Nephron (organoid): ENCODE measurements around the gene EPHB2.

Experiments
- H3K27ac Mint-ChIP-seq, 3 experiments: 2 replicates each; pipeline ENCODE4 v1.8.0; 2020; ENCODE audit warnings: mixed read lengths in 3 of 3, mild to moderate bottlenecking in 2 of 3, moderate library complexity in 1 of 3
- H3K27me3 Mint-ChIP-seq: 2 replicates; pipeline ENCODE4 v1.8.0; 2021; ENCODE audit warnings: low read depth, mild to moderate bottlenecking, moderate library complexity, mixed read lengths
- H3K36me3 Mint-ChIP-seq: 2 replicates; pipeline ENCODE4 v1.8.0; 2020; ENCODE audit warnings: low read depth, mixed read lengths
- H3K4me1 Mint-ChIP-seq: 2 replicates; pipeline ENCODE4 v1.8.0; 2020; ENCODE audit warnings: mixed read lengths
- H3K4me3 Mint-ChIP-seq, 3 experiments: 2 replicates each; pipeline ENCODE4 v1.8.0; 2020; ENCODE audit warnings: mild to moderate bottlenecking in 3 of 3, mixed read lengths in 3 of 3, moderate library complexity in 2 of 3
- H3K9me3 Mint-ChIP-seq: 2 replicates; pipeline ENCODE4 v1.8.0; 2020; ENCODE audit warnings: mixed read lengths
- TF ChIP-seq, protein P1 (sequence below), 3 experiments: fragments of 200-600 bp; sonication (generic); IDR thresholded peaks; one replicate each; pipeline ENCODE4 v1.5.0; 2021; ENCODE audit warnings: antibody characterized with exemption in 3 of 3; ENCODE audit not compliant: unreplicated experiment in 3 of 3

Gene EPHB2

DNA sequence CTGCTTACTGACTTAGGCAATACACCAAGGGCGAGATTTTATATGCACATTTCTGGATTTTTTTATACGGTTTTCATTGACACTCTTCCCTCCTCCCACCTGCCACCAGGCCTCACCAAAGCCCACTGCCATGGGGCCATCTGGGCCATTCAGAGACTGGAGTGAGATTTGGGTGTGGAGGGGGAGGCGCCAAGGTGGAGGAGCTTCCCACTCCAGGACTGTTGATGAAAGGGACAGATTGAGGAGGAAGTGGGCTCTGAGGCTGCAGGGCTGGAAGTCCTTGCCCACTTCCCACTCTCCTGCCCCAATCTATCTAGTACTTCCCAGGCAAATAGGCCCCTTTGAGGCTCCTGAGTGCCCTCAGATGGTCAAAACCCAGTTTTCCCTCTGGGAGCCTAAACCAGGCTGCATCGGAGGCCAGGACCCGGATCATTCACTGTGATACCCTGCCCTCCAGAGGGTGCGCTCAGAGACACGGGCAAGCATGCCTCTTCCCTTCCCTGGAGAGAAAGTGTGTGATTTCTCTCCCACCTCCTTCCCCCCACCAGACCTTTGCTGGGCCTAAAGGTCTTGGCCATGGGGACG is 204.1 kb downstream of the EPHB2 start:
- Mint-ChIP-seq H3K27me3 (peaks cover 8% of the 10 kb centered on the region), H3K27ac (peak overlapping the region in 2 of 3 experiments; percentile 48 to 49), H3K4me3 (no peak overlapping the region), H3K9me3 (no peaks in the 10 kb centered on the region), H3K36me3 (peaks cover 6% of the 10 kb centered on the region), H3K4me1 (peaks cover 36% of the 10 kb centered on the region)
- TF ChIP-seq, protein P1, sequence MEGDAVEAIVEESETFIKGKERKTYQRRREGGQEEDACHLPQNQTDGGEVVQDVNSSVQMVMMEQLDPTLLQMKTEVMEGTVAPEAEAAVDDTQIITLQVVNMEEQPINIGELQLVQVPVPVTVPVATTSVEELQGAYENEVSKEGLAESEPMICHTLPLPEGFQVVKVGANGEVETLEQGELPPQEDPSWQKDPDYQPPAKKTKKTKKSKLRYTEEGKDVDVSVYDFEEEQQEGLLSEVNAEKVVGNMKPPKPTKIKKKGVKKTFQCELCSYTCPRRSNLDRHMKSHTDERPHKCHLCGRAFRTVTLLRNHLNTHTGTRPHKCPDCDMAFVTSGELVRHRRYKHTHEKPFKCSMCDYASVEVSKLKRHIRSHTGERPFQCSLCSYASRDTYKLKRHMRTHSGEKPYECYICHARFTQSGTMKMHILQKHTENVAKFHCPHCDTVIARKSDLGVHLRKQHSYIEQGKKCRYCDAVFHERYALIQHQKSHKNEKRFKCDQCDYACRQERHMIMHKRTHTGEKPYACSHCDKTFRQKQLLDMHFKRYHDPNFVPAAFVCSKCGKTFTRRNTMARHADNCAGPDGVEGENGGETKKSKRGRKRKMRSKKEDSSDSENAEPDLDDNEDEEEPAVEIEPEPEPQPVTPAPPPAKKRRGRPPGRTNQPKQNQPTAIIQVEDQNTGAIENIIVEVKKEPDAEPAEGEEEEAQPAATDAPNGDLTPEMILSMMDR (IDR thresholded peaks at IDR 0.05; ENCODE audit: unreplicated experiment in 3 of 3) = no peak

DNA sequence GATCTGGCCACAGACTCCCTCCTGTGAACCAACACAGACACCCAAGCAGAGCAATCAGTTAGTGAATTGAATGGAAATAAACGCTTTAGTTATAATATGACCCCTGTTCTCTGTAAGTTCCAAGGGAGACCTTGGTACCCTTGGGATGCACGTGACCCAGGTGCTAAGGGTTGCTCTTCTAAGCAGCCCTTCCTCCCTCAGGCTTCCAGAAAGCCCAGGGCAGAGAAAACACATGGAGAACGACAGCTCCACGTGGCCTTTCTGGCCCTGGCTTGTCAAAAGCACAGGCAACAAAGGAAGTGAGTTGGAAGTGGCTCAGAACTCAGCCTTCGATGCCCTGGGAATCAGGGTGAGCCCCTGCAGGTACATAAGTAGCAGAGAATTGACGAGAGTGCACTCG is 204.6 kb downstream of the EPHB2 start:
- Mint-ChIP-seq H3K9me3 (no peaks in the 10 kb centered on the region), H3K36me3 (peaks cover 6% of the 10 kb centered on the region), H3K4me1 (peaks cover 41% of the 10 kb centered on the region), H3K4me3 (no peak overlapping the region), H3K27me3 (peaks cover 8% of the 10 kb centered on the region), H3K27ac (peak overlapping the region in 2 of 3 experiments; percentile 48 to 49)
- TF ChIP-seq, protein P1 (IDR thresholded peaks at IDR 0.05; ENCODE audit: unreplicated experiment in 3 of 3) = no peak

DNA sequence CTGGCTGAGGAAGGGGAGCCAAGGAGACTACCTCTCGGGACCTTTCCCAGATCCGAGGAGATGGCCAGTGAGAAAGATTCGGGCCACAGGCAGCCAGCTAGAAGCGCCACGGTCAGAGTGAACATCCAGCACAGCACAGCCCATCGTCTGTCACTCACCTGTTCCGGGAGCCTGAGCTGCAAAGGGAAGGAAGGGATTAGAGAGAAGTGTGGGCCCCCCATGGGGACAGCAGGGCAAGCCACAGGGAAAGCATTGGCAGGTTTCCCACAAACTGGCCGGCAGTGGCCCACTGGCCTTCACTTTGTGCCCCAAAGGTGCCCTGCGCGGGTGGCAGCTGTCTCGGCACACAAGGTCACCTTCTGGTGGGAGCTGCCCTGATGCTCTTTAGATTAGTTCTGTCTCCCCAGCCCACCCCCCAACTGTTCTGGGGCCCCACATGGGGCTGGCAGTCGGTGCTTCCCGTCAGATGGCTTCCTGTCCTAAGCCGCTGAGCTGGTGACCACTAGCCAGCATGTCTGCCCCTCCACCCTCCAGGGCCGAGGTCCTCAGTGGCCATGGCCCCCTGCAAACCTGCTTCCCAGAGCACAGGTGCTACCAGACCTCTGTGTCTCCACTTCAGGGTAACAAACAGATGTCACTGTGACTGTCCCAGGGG is 205.3 kb downstream of the EPHB2 start:
- H3K4me1 Mint-ChIP-seq = peaks cover 48% of the 10 kb centered on the region
- peaks cover 8% of the 10 kb centered on the region for H3K27me3 Mint-ChIP-seq
- H3K9me3 Mint-ChIP-seq = no peaks in the 10 kb centered on the region
- H3K27ac Mint-ChIP-seq = peak overlapping the region in 2 of 3 experiments; percentile 48 to 49
- TF ChIP-seq, protein P1 (IDR thresholded peaks at IDR 0.05; ENCODE audit: unreplicated experiment in 3 of 3) = no peak
- H3K4me3 Mint-ChIP-seq = no peak overlapping the region
- H3K36me3 Mint-ChIP-seq = peaks cover 6% of the 10 kb centered on the region

DNA sequence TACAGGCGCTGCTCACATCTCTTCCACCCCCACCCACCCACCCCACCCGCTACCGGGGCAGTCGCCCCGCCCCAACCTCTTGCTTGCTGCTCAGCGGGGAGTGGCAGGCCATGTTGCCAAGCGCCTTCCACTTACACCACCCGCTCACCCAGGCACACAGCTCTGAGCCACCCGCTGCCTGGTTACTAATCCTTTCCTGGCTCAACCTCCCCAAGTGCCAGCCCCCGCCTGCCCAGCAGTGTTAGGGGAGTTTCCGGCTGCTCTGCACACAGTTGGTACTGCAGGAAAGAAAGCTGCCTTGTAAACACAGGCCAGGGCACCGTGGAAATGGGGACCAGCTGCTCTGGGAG is 205.8 kb downstream of the EPHB2 start:
- Mint-ChIP-seq H3K9me3 (no peaks in the 10 kb centered on the region), H3K36me3 (peaks cover 6% of the 10 kb centered on the region), H3K27me3 (peaks cover 13% of the 10 kb centered on the region), H3K4me1 (peaks cover 53% of the 10 kb centered on the region), H3K27ac (no peak overlapping the region), H3K4me3 (no peak overlapping the region)
- TF ChIP-seq, protein P1 (IDR thresholded peaks at IDR 0.05; ENCODE audit: unreplicated experiment in 3 of 3) = no peak

DNA sequence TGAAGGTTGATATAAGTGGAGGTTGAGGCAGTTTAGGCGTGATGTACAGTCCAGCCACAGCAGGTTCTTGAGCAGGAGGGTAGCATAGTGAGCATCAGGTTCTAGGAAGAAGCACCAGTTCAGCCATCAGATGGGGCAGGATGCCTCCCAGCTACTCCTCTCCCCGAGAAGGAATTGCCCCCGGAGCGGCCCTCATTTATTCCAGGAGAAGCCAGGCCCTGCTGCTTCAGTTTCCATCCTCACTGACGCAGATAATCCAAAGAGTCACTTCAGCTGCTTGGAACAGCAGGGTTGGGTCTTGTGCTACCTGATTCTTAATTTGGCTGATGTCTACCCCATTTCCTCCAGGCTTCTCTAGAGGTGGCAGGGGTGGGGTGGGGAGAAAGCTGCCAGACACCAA is 207.3 kb downstream of the EPHB2 start:
- peak overlapping the region; percentile 7 to 70 (median 56) for H3K27ac Mint-ChIP-seq
- peaks cover 6% of the 10 kb centered on the region for H3K36me3 Mint-ChIP-seq
- H3K4me3 Mint-ChIP-seq = no peak overlapping the region
- TF ChIP-seq, protein P1 (IDR thresholded peaks at IDR 0.05; ENCODE audit: unreplicated experiment in 3 of 3) = no peak
- peaks cover 2% of the 10 kb centered on the region for H3K9me3 Mint-ChIP-seq
- H3K4me1 Mint-ChIP-seq = peaks cover 64% of the 10 kb centered on the region
- peaks cover 14% of the 10 kb centered on the region for H3K27me3 Mint-ChIP-seq

DNA sequence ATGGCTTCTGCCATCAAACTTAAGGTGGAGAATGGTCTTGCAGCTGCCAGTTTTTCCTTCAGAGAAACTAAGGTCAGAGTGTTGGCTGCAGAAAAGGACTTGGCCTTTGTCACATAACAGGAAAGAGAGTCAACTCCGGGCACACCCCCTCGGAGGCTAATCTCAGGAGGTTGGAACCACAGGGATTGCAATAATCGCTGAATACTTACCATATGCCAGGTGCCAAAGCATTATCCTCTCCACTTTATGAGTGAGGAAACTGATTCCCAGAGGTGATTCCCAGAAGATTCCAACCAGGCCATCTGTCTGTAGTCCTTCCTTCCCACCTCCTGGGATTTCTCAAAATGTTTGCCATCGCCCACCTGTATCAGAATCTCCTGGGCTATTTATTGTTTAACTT is 208.0 kb downstream of the EPHB2 start:
- peaks cover 60% of the 10 kb centered on the region for H3K4me1 Mint-ChIP-seq
- H3K36me3 Mint-ChIP-seq = peaks cover 2% of the 10 kb centered on the region

More for the DNA sequence above, 208.0 kb downstream of the EPHB2 start:
- H3K27me3 Mint-ChIP-seq = peaks cover 9% of the 10 kb centered on the region
- TF ChIP-seq, protein P1 (IDR thresholded peaks at IDR 0.05; ENCODE audit: unreplicated experiment in 3 of 3) = no peak
- peaks cover 4% of the 10 kb centered on the region for H3K9me3 Mint-ChIP-seq
- no peak overlapping the region for H3K4me3 Mint-ChIP-seq
- H3K27ac Mint-ChIP-seq = peak overlapping the region; percentile 38 to 98 (median 91)
